DOHH2 (cell line): ENCODE data around the gene AUNIP.

ENCODE experiments used
- H3F3A ChIP-seq: fragments of 200-600 bp; sonication (generic), shearing (Covaris generic); 2 replicates; pipeline ENCODE4 v1.6.0; 2016; ENCODE audit warnings: antibody characterized with exemption, mild to moderate bottlenecking; ENCODE audit not compliant: control insufficient read depth, insufficient read depth
- H3K27ac ChIP-seq: fragments of 200-600 bp; sonication (generic); 2 replicates; pipeline ENCODE4 v1.5.1; 2014; ENCODE audit warnings: low read depth, mild to moderate bottlenecking, low read length, moderate library complexity
- H3K27me3 ChIP-seq: fragments of 200-600 bp; sonication (generic); 2 replicates; pipeline ENCODE4 v1.6.1; 2014; ENCODE audit warnings: mild to moderate bottlenecking, low read length, mixed read lengths; ENCODE audit not compliant: control insufficient read depth
- H3K36me3 ChIP-seq: fragments of 200-600 bp; sonication (generic); 2 replicates; pipeline ENCODE4 v1.6.1; 2014; ENCODE audit warnings: mild to moderate bottlenecking, low read length, moderate library complexity, mixed read lengths; ENCODE audit not compliant: control insufficient read depth
- H3K4me1 ChIP-seq: fragments of 200-600 bp; sonication (generic); 2 replicates; pipeline ENCODE4 v1.6.1; 2014; ENCODE audit warnings: mild to moderate bottlenecking, low read length, mixed read lengths; ENCODE audit not compliant: control insufficient read depth
- H3K4me2 ChIP-seq: fragments of 200-600 bp; sonication (generic); 2 replicates; pipeline ENCODE4 v1.6.0; 2014; ENCODE audit warnings: mild to moderate bottlenecking, low read length, moderate library complexity
- H3K4me3 ChIP-seq: fragments of 200-600 bp; sonication (generic); 2 replicates; pipeline ENCODE4 v1.5.1; 2014; ENCODE audit warnings: mild to moderate bottlenecking, low read length, mixed read lengths
- H3K79me2 ChIP-seq: fragments of 200-600 bp; sonication (generic); 2 replicates; pipeline ENCODE4 v1.6.1; 2014; ENCODE audit warnings: mild to moderate bottlenecking, low read length, mixed read lengths; ENCODE audit not compliant: control insufficient read depth
- H3K9me2 ChIP-seq: fragments of 200-600 bp; sonication (generic); replicated peaks from 2 replicates; pipeline ENCODE4 v1.6.1; 2014; ENCODE audit warnings: mild to moderate bottlenecking, low read length, mixed read lengths; ENCODE audit not compliant: control insufficient read depth
- H3K9me3 ChIP-seq: fragments of 200-600 bp; sonication (generic); 2 replicates; pipeline ENCODE4 v1.6.1; 2014; ENCODE audit warnings: antibody characterized with exemption, low read length, mixed read lengths; ENCODE audit not compliant: control insufficient read depth, insufficient read depth
- H4K20me1 ChIP-seq: fragments of 200-600 bp; sonication (generic); 2 replicates; pipeline ENCODE4 v1.6.0; 2014; ENCODE audit warnings: low read depth, mild to moderate bottlenecking, antibody characterized with exemption, low read length, moderate library complexity; ENCODE audit not compliant: control insufficient read depth, insufficient read depth
- EZH2phosphoT487 ChIP-seq: fragments of 200-600 bp; sonication (generic); IDR thresholded peaks from 2 replicates; pipeline ENCODE4 v1.6.1; 2017; ENCODE audit warnings: borderline replicate concordance, mild to moderate bottlenecking, antibody characterized with exemption, low read length, moderate library complexity, mixed read lengths
- TF ChIP-seq, protein P1 (sequence below): fragments of 200-600 bp; sonication (generic); IDR thresholded peaks from one replicate; pipeline ENCODE4 v1.5.1; 2014; ENCODE audit warnings: antibody characterized with exemption, mild to moderate bottlenecking, low read depth, low read length; ENCODE audit not compliant: poor library complexity, severe bottlenecking

Gene AUNIP

DNA sequence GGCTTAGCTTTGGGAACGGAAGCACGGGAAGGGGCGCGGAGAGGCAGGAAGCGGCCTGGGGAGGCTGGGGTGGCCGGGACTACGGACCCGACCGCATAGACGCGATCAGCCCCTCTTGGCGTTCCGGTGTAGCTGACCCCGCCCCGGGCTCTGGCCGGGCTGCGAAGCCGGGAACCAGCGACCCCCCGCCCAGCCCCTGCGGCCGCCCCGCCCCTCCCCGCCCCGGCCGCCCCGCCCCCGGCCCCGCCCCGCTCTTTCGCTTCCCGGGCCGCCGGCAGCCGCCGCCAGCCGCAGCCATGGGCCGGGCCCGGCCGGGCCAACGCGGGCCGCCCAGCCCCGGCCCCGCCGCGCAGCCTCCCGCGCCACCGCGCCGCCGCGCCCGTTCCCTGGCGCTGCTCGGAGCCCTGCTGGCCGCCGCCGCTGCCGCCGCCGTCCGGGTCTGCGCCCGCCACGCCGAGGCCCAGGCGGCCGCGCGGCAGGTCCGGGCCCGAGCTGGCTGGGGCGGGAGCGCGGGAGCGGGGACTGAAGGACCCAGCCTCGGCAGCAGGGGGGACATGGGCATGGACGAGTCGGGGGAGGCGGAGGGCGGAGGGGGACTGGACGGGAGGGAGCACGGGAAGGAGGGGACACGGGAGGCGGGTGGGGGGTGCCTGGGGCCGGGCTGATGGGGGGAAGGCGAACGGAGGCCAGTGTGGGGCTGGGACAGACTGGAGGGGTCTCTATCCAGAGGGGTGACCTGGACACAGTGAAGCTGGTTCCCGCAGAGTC is 59.1 kb downstream of the AUNIP start, which contains the start of gene SELENON:
TSS of gene SELENON (plus strand) at position 259 of the 768 bp plus-strand sequence. CDS start at position 297, 38 bp downstream.
- Histone ChIP-seq H3K4me3 (peak within 1 kb of the TSS; percentile 73), H3K27ac (no peak within 1 kb of the TSS), H3K27me3 (peaks cover 5% of the 10 kb centered on the region), H3K4me1 (peaks cover 44% of the 10 kb centered on the region), H3K36me3 (no peaks in the 10 kb centered on the region), H3K9me2 (no peaks in the 10 kb centered on the region), H3K4me2 (peak within 1 kb of the TSS; percentile 86), H3K79me2 (no peaks in the 10 kb centered on the region), H4K20me1 (0 out of 2 replicates have a peak, but pooled peaks cover 4% of the 10 kb centered on the region), H3K9me3 (no peaks in the 10 kb centered on the region), H3F3A (peaks cover 4% of the 10 kb centered on the region; the same call in 1 of the 2 replicates)
- TF ChIP-seq, protein P1, sequence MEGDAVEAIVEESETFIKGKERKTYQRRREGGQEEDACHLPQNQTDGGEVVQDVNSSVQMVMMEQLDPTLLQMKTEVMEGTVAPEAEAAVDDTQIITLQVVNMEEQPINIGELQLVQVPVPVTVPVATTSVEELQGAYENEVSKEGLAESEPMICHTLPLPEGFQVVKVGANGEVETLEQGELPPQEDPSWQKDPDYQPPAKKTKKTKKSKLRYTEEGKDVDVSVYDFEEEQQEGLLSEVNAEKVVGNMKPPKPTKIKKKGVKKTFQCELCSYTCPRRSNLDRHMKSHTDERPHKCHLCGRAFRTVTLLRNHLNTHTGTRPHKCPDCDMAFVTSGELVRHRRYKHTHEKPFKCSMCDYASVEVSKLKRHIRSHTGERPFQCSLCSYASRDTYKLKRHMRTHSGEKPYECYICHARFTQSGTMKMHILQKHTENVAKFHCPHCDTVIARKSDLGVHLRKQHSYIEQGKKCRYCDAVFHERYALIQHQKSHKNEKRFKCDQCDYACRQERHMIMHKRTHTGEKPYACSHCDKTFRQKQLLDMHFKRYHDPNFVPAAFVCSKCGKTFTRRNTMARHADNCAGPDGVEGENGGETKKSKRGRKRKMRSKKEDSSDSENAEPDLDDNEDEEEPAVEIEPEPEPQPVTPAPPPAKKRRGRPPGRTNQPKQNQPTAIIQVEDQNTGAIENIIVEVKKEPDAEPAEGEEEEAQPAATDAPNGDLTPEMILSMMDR, result no peak
- TF ChIP-seq EZH2phosphoT487, result no peak

DNA sequence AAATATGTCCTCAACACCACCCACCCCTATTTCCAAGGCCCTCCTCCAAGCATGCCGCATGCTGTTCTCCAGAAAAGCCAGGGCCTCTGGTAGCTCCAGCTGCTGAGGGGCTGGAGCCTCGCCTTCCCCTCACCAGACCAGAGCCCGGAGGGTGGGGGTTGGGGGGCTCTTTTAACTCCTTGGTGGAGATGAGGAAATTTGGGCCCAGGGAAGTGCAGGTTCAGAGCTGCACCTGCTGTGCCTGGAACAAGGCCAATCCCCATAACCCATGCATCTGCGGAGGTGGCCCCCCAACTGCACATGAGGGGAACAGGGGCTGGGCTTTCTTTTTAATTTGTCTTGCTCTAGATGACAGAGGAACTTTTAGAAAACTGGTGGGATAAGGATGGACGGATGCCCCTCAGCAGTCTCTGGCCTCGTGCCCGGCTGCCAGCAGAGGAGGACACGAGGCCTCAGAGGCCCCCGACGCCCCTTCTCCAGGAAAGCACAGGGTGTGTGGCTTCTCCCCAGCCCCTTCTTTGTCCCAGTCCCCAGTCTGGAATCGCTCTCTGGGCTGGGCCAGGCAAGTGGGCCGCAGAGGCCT is 59.8 kb downstream of the AUNIP start:
- H3F3A ChIP-seq, result peaks cover 4% of the 10 kb centered on the region; the same call in 1 of the 2 replicates
- H3K27me3 ChIP-seq, result peaks cover 5% of the 10 kb centered on the region
- H3K27ac ChIP-seq, result no peak overlapping the region
- 0 out of 2 replicates have a peak, but pooled peaks cover 3% of the 10 kb centered on the region for H4K20me1 ChIP-seq
- no peaks in the 10 kb centered on the region for H3K9me3 ChIP-seq
- H3K4me1 ChIP-seq, result peaks cover 44% of the 10 kb centered on the region
- no peaks in the 10 kb centered on the region for H3K36me3 ChIP-seq
- H3K79me2 ChIP-seq, result no peaks in the 10 kb centered on the region
- no peaks in the 10 kb centered on the region for H3K9me2 ChIP-seq
- TF ChIP-seq EZH2phosphoT487, result no peak
- TF ChIP-seq, protein P1, result no peak
- H3K4me3 ChIP-seq, result peak overlapping the region; percentile 61
- peak overlapping the region; percentile 65 for H3K4me2 ChIP-seq

DNA sequence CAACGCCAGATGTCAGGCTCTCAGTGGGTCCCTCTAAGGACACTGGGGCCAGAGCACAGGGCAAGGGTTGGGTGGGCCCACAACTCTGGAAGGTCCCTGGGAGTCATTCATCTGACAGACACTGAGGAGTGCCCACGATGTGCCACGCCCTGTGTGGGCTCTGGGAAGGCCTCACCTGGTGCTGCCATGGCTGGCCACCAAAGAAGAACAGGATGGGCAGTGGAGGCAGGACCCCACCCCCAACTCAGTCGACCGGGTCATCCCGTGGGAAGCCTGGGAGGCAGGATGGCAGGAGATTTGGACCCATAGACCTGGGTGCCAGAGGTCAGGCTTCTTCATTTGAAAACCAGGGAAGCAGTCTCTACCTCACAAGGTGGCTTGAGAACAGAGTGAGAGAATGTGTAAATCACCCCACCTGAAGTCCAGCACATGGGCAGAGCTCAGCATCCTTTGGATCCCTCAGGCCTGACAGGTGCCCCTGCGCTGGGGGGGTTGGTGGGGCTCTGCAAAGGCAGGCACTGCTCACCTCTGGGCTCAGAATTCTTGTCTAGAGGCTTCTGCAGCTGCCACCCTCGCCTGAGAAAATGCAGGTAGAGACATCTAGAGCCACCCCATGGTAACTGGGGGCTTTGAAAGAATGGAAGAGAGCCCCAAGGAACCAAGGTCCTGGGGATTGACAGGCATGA is 60.4 kb downstream of the AUNIP start:
- Histone ChIP-seq H3K36me3 (no peaks in the 10 kb centered on the region), H3F3A (peaks cover 4% of the 10 kb centered on the region; the same call in 1 of the 2 replicates), H3K9me2 (no peaks in the 10 kb centered on the region), H3K79me2 (no peaks in the 10 kb centered on the region), H3K27ac (no peak overlapping the region), H3K4me1 (peaks cover 44% of the 10 kb centered on the region), H3K4me2 (no peak overlapping the region), H3K9me3 (no peaks in the 10 kb centered on the region), H4K20me1 (0 out of 2 replicates have a peak, but pooled peaks cover 3% of the 10 kb centered on the region), H3K27me3 (peaks cover 5% of the 10 kb centered on the region), H3K4me3 (no peak overlapping the region)
- no peak for TF ChIP-seq EZH2phosphoT487
- TF ChIP-seq, protein P1, result no peak
